ENCODE results near the gene AACS. TPM values are rescaled to one million over a fixed set of nuclear protein-coding genes. Genes with fewer than 3 reads are reported as not detected.

The AACS gene
- total and polyA plus RNA-seq, 2 of the 8 experiments (the other 6 are each of a cell fraction or from before 2014, with no cell fraction given): 51.9 to 52.4 TPM

- Histone ChIP-seq H3K23me2 (ENCODE audit: low read depth, low read length) (no peaks in the 10 kb centered on the region), H3K4ac (replicated peaks; ENCODE audit: insufficient read length, low read depth, low read length) (no peak overlapping the region), H3K27me3 (replicated peaks in 1 of 4; ENCODE audit: control insufficient read depth in 3 of 4, extremely low read depth in 1 of 4, insufficient read depth in 3 of 4, low read length in 3 of 4) (no peaks in the 10 kb centered on the region), H3K4me2 (ENCODE audit: insufficient read depth in 1 of 2, low read depth in 2 of 2, low read length in 2 of 2) (no peak overlapping the region), H4K91ac (replicated peaks; ENCODE audit: insufficient read length, low read length) (no peak overlapping the region), H3K36me3 (ENCODE audit: control insufficient read depth in 2 of 4, insufficient read depth in 4 of 4, low read length in 3 of 4) (peaks cover 0 to 17% (median 10%) of the 10 kb centered on the region in 4 experiments; a peak in 4 of 8 replicates), H3K56ac (replicated peaks; ENCODE audit: insufficient read length, low read depth, low read length) (no peak overlapping the region), H3K4me1 (replicated peaks in 1 of 4; ENCODE audit: control insufficient read depth in 3 of 4, insufficient read depth in 4 of 4, low read length in 3 of 4) (no peaks in the 10 kb centered on the region), H2AK5ac (ENCODE audit: low read depth, low read length) (no peak overlapping the region), H2BK20ac (ENCODE audit: low read length) (no peak overlapping the region), H2AFZ (ENCODE audit: low read length) (no peak overlapping the region), H3K9me3 (ENCODE audit: insufficient read depth in 2 of 2, low read depth in 1 of 2, low read length in 1 of 2) (no peaks in the 10 kb centered on the region), H3K9ac (replicated peaks in 1 of 4; ENCODE audit: extremely low read depth in 1 of 4, low read depth in 3 of 4, low read length in 3 of 4) (no peak overlapping the region), H3K14ac (ENCODE audit: insufficient read length) (no peak overlapping the region), H3K4me3 (ENCODE audit: extremely low read depth in 1 of 4, insufficient read depth in 2 of 4, low read depth in 3 of 4, low read length in 4 of 4) (no peak overlapping the region), H3K27ac (ENCODE audit: low read depth, low read length) (no peak overlapping the region), H3K79me2 (ENCODE audit: control insufficient read depth in 1 of 2, insufficient read depth in 2 of 2, low read length in 2 of 2) (no peaks in the 10 kb centered on the region), H2BK15ac (ENCODE audit: low read length) (no peak overlapping the region), H3K23ac (ENCODE audit: insufficient read length) (no peak overlapping the region), H4K5ac (ENCODE audit: insufficient read length, low read depth, low read length) (no peak overlapping the region), H3K79me1 (ENCODE audit: low read depth, low read length) (no peaks in the 10 kb centered on the region), H3K18ac (ENCODE audit: extremely low read depth, low read length) (no peak overlapping the region), H2BK5ac (ENCODE audit: low read depth, low read length) (no peak overlapping the region), H2BK12ac (ENCODE audit: low read depth, low read length) (no peak overlapping the region), H4K20me1 (replicated peaks in 1 of 2; ENCODE audit: control insufficient read depth in 1 of 2, insufficient read depth in 2 of 2, low read length in 2 of 2) (peaks cover 0 to 1% of the 10 kb centered on the region in 2 experiments), H2BK120ac (replicated peaks; ENCODE audit: low read depth, low read length) (no peak overlapping the region), H4K8ac (ENCODE audit: extremely low read depth, insufficient read depth, low read length) (no peak overlapping the region)
- DNase-seq (ENCODE audit: low read depth in 1 of 2, low spot score in 2 of 2): no peak
- ChIA-PET POLR2A (ENCODE audit: partially characterized antibody) (interaction anchor here (0.7 kb wide), 2 partner anchors 18 to 43 kb away, joined by 3 read pairs; no protein-coding TSS in a partner anchor), CTCF (ENCODE audit: partially characterized antibody) (no interaction called here)
- WGBS, 2 experiments (ENCODE audit: extremely low coverage in 1 of 2, insufficient coverage in 1 of 2, insufficient read length in 1 of 2, insufficient replicate concordance in 2 of 2, low coverage in 1 of 2, low lambda C conversion rate in 2 of 2, missing lambda C conversion rate in 1 of 2): 95% methylated on average over 9 of the region's 9 CpGs; no CpG with 5 or more reads in 1 of the 2 experiments
- no peak for FAIRE-seq
- TF ChIP-seq HDAC6 (IDR thresholded peaks at IDR 0.05; ENCODE audit: low read depth, low read length) (no peak), RBBP5 (IDR thresholded peaks at IDR 0.05; ENCODE audit: borderline replicate concordance, low read depth, low read length) (no peak), TAF7 (optimal IDR thresholded peaks at IDR 0.05; ENCODE audit: borderline replicate concordance, low read depth, low read length) (no peak), BACH1 (IDR thresholded peaks at IDR 0.05; ENCODE audit: low read length) (no peak), NANOG (IDR thresholded peaks at IDR 0.05; ENCODE audit: insufficient read depth, low read depth, low read length, poor library complexity, severe bottlenecking) (no peak), RXRA (IDR thresholded peaks at IDR 0.05; ENCODE audit: insufficient read depth, low read depth, low read length) (no peak)
Measured at GRCh38 chr12:125021096-125021495, 44.1 kb upstream of the AACS start.

Data from H1 (cell line).